PC-3 (cell line): ENCODE measurements around the gene PLEKHH2.

Experiments
- EZH2 ChIP-seq: fragments of 300-600 bp; sonication (generic); IDR thresholded peaks from one replicate; pipeline ENCODE4 v1.6.1; 2017; ENCODE audit warnings: antibody characterized with exemption, mild to moderate bottlenecking, low read length; ENCODE audit not compliant: unreplicated experiment
- EZH2phosphoT487 ChIP-seq: fragments of 300-600 bp; sonication (generic); IDR thresholded peaks from 2 replicates; pipeline ENCODE4 v1.6.1; 2018; ENCODE audit warnings: mild to moderate bottlenecking, antibody characterized with exemption, low read length, borderline replicate concordance
- TF ChIP-seq, protein P1 (sequence below): fragments of 300-600 bp; sonication (generic); conservative IDR thresholded peaks from 2 replicates; pipeline ENCODE4 v1.5.1; 2017; ENCODE audit warnings: antibody characterized with exemption, low read depth, mild to moderate bottlenecking, low read length

DNA sequence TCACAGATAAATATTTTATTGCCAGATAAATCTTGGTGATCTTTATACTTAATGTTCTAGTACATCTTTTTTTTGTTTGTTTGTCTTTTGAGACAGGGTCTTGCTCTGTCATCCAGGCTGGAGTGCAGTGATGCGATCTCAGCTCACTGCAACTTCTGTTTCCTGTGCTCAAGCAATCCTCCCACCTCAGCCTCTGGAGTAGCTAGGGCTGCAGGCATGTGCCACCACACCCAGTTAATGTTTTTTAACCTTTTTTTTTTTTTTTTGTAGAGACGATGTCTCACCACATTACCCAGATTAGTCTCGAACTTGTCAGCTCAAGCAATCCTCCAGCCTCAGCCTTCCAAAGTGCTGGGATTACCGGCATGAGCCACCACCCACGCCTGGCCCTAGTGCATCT, 48.3 kb downstream of the PLEKHH2 start:
- TF ChIP-seq, protein P1, sequence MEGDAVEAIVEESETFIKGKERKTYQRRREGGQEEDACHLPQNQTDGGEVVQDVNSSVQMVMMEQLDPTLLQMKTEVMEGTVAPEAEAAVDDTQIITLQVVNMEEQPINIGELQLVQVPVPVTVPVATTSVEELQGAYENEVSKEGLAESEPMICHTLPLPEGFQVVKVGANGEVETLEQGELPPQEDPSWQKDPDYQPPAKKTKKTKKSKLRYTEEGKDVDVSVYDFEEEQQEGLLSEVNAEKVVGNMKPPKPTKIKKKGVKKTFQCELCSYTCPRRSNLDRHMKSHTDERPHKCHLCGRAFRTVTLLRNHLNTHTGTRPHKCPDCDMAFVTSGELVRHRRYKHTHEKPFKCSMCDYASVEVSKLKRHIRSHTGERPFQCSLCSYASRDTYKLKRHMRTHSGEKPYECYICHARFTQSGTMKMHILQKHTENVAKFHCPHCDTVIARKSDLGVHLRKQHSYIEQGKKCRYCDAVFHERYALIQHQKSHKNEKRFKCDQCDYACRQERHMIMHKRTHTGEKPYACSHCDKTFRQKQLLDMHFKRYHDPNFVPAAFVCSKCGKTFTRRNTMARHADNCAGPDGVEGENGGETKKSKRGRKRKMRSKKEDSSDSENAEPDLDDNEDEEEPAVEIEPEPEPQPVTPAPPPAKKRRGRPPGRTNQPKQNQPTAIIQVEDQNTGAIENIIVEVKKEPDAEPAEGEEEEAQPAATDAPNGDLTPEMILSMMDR, result no peak
- no peak for TF ChIP-seq EZH2phosphoT487
- TF ChIP-seq EZH2, result no peak
